Measurements from ENCODE around the gene SYT7.
A peak's percentile ranks its signal among the peaks of the same experiment; 100 is the strongest.

Gene SYT7

DNA sequence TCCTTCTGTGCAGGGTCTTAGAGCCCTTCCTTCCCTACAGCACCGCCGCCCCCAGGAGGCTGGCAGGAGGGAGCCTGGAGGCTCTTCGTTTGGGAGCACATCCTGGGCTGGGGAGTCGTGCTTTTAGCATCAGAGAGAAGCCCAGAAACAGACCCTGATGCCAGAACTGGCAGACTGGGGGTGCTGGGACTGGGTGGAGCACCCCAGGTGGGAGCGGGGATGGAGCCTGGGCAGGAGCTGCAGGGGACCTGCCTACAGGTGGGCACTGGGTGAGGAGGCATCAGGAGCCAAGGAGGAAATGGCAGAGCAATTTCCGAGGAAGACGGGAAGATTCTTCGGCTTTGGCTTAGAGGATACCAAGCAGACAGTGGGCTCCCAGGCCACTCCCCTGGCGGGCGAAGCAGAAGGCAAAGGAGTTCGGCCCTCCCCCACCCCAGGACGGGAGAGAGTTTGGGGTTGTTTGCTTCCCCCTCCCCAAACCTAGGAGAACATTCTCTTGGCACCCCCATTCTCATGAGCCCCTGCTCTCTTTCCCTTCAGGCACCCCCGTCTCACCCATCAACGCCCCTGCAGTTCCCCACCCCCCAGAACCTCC, 1.1 kb downstream of the SYT7 start:
- no peak for DNase-seq

DNA sequence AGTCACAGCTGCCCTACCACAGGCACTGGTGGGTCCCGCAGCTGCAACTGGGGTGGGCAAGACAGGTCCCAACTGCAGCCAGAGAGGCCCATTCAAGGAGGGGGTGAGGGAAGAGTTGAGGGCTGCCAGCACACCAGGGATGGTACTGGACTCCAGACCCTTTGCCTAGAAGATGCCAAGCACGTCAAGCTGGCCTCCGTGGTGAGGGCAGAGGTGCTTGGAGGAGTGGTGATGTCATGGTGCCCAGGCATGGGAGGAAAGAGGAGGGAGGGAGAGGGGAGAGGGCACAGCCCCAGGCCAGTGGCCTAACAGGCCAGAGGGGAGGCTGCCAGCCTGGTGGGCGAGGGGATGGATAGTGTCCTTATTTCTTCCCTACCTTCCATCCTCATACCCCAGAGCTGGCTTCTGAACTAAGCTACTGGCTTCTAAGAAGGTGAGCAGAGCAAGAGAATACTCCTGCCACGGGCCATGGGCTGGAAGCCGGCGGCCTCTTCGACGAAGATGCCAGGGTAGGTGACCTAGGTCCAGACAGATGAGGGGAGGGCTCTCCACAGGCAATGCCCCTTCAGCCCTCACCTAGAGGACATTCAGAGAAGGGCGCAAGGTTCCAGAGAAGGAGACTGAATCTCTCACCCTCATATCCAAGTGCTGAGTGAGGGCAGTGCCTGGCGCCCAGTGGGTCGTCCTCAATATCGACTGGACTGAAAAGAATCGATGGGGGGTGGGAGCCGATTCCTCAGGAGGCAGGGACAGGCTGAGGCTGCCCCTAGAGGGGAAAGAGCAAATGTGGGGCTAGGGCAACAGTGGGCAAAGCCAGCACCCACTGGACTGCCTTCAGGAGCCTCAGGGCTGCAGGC, 1.8 kb downstream of the SYT7 start:
- DNase-seq: no peak

DNA sequence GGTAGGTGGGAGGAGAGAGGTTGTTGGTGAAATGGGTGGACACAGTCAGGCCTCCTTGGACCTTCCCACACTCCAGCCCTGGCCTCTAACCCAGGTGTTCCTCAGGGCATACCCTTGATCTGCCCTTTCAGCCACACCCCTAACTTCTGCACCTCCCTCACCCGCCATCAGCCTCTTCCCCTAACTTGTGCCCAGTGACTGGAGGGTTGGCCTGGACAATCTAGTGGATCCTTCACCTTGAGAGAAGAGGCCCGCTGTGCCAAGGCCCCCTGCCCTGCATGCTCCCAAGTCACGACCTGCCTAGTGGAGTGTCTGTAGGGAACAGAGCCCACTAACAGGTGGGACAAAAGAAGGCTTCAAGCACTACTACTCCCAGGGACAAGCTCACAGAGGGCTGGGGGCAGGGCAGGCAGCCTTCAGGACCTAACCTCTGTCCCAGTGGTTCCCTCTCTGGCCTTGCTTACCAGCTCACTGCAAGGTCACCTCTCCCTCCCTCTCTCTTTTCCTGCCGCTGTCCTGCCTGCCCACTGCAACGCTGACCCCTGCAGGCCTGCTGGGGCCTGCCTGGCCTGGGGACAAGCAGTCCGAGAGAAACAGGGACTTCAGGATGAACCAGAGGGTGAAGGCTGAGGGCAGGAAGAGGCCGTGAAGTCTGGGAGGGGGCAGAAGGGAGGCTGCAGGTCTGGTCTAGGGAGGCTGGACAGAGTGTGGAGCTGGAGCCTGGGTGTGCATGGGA, 3.3 kb downstream of the SYT7 start:
- DNase-seq: no peak

DNA sequence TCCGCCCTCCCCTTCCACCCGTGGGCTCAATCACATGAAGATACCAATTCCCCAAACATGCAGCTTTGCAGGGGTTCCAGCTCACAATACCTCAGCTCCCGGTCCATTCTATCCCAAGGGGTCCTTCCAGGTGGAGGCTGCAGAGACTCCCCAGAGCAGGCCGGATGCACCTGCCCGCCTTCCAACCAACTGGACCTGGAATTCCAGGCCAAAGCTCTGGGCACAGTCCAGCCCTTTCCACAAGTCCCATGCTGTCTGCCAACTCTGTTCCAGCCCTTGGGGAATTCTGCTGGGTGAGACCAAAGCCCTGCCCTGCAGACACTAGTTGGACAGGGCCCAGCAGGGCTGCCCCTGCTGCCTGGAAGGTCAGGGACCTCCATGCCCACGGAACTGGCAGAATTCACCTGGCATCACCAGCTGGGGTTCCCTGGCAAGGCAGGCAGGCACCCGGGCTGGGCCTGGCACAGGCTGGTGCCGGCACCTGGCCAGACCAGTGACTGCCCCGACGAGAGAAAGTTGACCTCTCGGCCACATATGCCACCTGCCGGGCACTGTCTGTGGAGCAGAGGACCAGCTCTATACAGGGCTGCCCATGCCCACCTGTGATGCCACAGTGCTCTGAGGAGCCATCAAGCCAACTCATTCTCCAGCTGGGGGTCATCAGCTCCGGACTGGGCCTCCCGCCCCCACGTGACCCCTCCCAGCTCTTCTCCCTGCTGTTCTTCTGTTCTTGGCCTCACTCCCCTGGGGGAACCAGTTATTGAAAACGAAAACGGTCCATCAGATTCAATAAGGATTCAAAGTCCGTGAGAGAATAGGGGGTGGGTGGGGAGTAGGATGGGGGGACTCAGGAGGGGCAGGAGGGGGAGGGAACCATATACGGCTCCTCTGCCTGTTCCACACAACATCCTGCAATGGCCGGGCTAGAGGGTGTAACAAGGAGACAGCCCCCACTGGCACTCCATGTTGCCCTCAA, 4.7 kb downstream of the SYT7 start:
- DNase-seq: no peak

DNA sequence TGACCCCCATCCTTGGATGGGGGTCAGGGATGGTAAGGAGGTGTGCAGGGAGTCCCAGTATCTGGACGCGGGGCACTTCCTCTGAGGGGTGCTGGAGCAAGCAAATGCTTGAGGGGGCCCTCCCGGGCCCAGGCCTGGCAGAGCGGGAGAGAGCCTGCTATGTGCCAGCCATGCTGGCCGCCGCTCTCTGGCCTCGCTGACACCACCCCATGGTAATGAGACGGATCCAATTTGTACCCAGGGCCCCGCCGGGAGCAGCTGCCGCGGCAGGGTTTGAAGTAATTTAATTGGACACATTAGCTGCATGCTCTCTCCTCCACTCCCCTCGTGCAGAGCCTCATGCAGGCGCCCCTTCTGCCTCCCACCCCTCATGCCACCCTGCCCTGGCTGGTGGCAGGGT, 6.3 kb downstream of the SYT7 start:
- no peak for DNase-seq

DNA sequence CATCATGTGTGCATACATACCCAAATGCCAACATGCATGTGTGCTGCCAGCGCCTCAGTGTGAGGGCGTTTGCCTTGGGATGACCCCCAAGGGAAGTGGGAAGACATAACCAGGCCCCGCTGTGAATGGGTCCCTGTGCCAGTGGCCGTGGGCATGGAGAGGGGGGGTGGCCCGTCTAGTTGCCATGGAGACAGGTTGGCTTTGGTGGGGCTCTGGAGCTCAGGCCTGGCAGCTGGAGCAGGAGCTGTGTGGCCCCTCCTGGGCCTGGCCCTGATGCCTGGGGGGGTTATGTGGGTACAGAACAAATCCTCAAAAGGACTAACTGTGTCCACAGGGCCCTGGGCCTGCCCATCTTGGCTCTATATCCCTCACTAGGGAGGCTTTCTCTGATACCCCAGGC, 8.0 kb downstream of the SYT7 start:
- no peak for DNase-seq

DNA sequence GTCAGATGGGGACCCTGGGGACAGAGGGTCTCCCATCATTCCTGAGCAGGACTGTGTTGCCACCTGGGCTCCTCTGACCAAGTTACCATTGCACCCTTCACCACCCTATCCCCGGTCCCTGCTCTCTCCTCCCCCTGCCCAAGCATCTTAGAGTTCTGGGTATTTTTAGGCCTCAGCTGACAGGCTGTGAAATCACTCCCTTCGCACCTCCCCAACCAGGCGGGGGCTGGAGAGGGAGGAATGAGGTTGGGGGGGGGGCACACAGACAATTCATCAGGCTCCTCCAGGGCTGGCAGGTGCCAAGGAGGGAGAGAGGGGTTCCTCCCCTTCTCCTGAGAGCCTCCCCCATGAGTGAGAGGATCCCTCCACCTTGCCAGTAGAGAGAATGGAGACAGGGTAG, 9.0 kb downstream of the SYT7 start:
- no peak for DNase-seq

DNA sequence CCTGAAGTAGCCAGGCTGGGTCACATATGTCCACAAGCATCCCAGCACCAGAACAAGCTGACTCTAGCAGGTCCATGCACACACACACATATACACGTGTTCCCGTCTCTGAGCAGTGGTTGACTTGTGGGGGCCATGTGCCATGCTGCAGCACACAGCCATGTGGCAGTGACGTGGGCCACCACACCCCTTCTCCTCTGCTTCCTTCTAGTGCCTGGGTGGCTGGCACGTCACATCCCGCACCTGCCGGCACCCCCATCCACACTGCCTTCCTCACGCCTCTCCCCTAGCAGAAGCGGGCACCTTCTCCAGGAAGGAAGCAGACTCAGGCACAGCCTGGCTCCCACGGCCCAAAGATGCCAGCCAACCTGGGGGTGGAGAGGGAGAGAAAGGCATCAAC, 9.5 kb downstream of the SYT7 start:
- DNase-seq: no peak

DNA sequence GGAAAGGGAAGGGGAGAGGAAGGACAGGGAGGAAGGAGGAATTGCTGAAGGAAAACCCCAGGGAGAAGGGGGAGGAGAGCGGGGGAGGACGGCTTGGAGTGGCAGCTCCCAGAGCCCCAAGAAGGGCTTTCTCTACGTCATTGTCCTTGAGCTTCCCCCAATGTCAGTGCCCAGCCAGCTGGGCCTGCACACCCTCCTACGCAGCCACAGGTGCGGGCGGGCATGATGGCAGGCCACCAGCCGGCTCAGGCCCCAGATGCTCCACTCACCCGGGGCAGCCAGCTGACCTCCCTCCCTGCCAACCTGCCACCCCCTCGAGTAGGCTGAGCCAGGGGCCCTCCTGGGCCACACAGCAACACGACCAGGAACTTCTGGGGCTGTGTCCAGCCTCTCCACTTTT, 11.2 kb downstream of the SYT7 start:
- DNase-seq: no peak

DNA sequence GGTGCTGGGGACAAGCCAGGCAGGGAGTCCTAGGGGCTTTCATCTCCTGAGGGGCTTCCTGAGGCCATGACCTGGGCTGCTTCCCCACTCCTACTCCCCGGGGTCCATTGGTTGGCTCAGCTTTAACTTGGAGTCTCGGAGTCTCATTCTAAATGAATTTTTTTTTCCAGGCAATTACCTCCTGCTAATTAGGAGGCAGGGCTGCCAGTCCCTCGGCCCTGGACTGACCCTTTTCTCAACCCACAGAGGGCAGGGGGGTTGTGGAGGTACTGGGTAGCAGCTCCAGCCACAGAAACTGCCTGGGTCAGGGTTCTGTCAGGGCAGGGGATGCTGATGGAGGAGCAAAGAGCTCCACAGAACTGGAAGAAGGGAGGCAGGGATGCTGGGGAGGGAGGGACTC, 11.9 kb downstream of the SYT7 start:
- DNase-seq: no peak

DNA sequence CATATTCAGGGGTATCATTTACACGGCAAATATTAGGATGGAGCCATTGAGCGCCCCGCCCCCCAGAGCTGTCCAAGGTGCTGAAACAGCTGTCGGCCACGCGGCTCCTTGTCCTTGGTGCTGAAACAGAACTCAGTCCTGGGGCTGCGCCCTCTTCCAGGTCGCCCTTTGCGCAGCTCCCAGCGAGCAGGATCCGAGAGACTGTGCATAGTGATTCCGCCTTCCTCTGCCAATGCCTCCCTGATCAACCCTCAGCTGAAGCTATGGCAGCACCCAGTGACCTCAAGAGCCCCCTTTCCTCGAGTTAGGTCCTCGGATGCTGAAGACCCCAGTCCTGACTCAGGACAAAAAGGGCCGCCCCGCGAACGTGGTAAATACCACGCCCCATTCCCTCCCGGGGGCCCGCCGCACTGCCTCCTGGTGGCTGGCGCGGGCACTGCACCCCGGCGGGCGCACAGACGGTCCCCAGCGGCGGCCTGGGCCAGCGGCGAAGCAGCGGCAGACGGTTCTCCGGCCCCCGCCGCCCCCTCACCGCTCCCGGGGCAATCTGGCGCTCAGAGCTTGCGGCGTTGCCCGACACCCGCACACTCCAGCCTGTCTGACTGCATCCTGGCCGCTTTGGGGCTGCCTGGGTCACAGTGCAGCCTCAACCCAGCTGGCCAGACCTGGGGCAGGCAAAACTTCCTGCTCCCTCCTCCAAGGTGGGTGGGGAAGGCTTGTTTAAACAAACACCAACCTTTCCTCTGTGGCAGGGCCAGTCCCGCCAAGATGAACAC, 13.4 kb downstream of the SYT7 start:
- peak; percentile 60 for DNase-seq

DNA sequence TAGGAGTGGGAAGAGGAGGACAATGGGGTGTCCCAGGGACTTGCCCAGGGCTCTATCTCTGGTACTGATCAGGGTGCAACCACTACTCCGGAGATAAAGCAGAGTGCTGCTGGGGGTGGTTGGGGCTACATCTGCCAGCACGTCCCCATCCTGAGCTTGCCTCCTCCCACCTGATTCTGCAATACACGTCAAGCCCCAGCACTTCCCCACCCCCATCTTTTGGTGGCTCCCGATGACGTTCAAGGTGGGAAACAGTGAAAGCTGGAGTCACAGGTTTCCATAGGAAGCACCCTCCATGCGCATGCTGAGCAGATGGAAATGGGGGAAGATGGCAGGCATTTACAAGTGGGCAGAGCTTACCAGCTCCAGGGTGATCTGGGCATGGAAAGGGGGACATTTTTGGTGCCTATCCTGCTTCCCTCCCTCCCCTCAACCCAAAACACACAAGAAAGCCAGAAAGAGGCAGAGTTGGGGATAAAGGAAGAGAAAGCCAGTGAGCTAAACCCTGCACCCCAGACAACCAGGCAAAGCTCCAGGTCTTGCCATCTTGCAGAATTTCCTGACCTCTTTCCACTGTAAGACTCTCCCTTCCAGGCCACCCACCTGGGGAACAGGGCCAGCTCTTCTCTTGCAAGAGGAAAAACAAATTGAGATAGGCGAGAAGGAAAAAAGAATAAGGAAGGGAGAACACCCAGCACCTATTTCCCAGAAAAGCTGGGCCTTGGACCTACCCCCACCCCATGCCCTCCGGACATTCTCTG, 15.8 kb downstream of the SYT7 start:
- DNase-seq: no peak

DNA sequence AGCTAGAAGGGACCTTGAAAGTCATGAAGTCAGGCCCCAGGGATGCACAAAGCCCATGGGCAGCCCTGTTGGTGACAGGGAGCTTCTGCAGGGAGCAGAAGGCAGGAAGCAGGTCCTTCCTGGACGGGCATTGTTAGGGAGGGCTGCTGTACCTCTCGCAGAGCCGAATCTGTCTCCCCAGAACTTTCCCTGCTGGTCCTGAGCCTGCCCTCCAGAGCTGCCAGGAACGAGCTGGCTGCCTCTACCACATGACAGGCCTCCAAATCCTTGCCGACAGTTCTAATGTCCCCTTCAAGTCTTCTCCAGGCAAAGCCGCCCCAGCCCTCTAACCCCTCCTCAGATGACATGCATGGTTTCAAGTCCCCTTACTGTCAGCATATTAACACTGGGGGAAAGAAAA, 20.1 kb downstream of the SYT7 start:
- DNase-seq: no peak

DNA sequence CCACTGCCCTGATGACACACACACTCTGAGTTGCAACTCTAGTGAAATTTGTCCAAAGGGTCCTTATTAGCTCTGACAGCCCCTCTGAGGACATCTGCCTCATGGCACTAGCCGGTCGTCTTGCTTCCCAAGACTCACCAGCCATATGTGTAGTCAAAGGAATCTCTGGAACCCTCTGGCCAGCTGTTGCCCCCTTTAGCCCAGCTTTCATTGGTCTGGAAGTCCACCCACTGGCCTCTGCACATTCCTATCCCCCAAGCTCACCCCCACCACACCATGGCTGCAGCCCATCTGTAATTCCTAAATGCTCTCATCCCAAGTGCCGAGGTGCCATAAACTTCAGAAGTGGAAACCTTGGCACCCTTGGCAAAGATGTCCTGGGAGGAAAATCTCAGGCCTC, 24.3 kb downstream of the SYT7 start:
- no peak for DNase-seq

DNA sequence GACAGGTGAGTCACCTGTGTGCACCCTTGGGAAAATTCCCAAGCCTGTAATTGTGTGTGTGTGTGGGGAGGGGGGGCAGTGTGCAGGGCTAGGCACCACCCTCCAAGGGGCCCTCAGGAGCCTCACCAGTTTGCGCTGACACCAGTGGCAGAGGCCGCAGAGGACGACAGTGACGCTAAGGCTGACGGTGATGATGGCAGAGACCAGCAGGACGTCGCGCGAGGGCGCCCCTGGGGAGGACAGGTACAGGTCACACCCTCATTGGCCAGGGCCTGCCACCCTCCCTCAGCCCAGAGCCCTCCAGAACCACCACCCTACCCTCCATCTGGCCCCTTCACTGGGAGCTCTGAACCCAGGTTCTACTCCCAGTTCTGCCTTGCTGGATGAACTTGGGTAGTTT, 24.9 kb downstream of the SYT7 start:
- no peak for DNase-seq

DNA sequence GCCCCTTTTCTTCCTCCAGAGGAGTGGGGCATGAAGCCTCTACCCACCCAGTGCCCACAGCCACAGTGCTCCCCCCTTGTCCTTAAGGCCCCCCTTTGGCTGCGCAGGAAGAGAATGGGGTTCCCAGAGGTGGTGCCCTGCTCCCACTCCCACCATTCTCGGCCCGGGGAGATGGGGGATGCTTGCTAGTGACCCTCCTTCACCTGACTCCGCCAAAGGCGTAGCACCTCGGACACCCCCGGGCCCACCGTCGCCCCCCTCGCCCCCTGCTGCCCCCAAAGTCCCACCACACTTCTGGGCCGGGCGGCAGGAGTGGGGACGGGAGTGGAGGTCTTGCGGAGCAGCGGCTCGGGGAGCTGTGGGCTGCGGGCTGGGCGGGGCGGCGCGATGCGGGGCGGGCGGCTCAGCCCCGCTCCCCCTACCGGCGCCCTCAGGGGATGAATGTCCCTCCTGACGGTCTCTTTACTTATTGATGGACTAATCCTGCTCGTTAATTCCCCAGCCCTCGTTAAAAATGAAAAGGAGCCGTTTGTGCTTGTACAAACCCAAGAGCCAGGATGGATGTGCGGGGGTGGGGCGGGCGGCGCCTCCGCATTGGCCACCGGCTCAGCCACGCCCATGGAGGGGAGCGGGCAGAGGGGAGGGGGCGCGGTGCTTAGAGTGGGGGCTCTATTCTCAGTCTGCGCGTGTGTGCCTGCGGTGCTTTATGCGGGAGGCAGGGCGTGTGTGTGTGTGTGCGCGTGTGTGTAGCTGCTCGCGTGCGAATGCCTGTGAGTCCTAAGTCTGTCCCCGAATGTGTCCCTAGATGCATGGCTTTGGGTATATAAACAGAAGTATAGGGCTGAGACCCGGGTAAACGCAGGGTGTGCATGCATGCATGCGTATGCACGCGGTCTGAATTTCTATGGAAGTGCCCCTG, 25.6 kb downstream of the SYT7 start:
- no peak for DNase-seq

DNA sequence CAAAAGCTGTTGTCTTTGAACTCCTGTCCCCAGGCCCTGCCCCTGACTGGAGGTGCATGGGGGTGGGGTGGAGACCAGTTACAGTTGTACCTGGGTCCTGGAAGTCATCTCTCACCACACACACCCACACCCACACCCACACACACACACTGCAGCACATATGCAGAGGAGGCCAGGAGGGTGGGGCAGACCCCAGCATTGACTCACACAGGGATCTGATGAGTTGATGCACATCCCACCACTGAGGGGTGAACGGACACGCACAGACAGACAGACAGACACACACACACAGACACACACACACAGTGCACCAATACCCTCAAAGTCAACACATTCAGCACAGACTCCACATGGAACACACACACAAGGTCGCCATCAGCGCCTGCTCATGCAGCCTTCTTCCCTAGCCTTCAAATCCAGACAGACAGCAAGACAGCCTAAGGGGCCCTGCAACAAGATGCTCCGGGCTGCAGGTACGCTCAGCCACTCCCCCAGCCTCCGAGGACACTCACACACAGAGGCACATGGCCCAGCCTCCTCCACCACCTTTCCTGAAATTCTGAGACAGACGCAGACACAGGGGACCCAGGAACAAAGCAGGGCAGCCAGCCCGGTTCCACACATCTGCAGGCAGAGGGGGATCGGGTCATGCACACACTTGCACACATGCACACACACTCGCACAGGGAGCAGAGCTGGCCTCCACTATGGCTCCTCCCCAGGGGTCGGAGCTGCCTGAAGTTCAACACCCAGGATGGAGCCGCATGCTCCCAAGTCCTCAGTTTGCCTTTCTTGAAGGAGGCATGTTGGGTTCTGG, 26.5 kb downstream of the SYT7 start:
- no peak for DNase-seq

DNA sequence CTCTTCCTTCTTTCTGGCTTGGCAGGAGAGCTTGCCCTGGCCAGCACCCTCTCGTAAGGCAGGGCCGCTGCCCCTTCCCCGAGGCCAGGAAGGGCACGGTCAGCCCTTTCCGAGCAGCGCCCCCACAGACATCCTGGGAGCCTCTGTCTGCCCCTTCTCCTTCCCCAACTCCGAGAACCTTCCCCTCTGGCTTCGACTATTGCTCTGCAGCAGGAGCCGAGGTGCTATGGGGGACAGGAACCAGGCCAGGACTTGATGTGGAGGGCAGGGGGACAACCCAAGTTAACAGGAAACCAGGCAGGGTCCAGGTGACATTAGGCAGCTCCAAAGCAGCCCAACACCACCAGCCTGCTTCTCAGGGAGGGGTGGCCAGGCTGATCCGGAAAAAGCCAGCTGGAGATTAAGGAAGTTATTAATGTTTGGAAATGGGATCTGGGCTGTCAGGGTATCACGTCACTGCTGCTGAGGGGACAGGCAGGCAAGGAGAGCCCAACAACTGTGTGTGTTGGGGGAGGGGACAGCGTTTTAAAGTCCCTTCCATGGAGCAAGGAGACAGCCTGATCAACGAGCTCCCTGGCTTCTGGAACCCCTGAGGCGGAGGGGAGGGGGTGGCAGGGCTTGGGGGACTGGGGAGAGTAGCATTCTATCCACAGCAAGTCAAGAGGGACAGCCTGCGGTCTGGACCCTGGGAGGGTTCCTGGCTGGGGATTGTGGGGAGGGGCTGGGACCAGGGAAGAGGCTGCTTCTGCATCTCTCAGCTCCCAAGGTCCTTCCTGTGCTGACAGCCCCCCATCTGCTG, 27.3 kb downstream of the SYT7 start:
- DNase-seq: no peak
